ENCODE results near the gene GALNT5.

DNA sequence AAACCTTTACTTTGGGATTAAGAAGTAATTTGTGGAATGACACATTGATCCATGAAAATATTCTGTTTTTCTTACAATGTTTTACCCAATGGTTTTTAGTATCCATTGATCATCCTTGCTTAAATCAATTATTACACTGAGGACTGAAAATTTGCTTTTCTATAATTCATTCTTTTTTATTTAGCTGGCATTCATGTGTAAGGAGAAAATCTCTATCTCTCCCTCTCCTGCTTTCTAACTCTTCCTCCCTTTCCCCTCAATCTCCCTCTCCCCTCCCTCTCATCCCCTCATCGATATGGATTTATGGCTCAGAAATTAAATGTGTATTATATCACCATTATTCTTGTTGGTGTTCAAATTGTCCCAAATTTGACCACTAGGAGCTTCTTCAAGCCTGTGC is 29.7 kb downstream of the GALNT5 start:
- TF ChIP-seq, protein P1, sequence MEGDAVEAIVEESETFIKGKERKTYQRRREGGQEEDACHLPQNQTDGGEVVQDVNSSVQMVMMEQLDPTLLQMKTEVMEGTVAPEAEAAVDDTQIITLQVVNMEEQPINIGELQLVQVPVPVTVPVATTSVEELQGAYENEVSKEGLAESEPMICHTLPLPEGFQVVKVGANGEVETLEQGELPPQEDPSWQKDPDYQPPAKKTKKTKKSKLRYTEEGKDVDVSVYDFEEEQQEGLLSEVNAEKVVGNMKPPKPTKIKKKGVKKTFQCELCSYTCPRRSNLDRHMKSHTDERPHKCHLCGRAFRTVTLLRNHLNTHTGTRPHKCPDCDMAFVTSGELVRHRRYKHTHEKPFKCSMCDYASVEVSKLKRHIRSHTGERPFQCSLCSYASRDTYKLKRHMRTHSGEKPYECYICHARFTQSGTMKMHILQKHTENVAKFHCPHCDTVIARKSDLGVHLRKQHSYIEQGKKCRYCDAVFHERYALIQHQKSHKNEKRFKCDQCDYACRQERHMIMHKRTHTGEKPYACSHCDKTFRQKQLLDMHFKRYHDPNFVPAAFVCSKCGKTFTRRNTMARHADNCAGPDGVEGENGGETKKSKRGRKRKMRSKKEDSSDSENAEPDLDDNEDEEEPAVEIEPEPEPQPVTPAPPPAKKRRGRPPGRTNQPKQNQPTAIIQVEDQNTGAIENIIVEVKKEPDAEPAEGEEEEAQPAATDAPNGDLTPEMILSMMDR (IDR thresholded peaks at IDR 0.05): no peak
- TF ChIP-seq POLR2A (IDR thresholded peaks at IDR 0.05): no peak
- TF ChIP-seq POLR2AphosphoS5 (IDR thresholded peaks at IDR 0.05): no peak
- TF ChIP-seq EP300 (IDR thresholded peaks at IDR 0.05): no peak

Data from suprapubic skin (tissue), 4 donors.